ENCODE results near the gene AGRN.

AGRN gene

DNA sequence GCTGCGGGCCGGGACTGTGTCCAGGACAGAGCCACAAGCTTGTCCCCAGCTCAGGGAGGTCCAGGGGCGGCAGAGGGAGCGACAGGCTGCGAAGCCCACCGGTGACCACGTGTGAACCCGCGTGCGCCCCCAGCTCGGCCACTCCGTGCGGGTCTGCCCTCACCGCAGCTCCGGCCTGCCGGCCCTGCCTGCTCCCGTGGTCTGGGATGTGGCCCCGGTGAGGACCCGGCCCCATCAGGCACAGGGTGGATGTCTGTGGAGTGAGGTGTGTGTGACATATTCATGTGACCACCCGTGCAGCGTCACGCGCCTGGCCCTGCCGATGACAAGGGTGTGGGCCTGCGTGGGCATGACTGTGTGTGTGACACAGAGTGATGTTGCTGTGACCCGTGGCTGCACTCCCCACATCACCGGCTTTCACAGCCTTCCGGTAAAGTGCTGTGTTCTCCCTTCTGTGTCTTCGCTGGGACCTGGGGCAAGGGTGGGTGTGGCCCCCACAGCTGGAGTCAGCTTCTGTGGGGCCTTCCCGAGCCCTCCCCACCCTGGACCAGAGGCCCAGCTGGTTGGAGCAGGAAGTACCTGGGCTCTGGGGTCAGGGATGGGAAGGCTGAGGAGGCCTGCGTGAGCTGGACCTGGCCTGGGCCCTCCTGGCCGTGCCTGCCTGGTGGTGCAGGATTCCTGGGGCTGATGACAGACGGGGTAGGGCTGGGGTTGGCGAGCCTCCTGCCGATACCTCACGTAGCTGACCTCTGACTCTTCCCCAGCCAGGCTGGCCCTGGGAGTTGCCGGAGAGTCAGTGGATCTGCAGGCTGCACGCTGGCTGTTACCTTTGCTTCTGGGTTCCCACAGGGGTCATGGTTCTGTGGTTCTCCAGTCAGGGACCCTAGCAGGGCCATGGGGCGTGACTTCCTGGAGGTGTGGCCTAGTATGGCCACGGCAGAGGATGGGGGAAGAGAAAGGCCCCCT is 50.1 kb downstream of the AGRN start:
- no peak for DNase-seq (ENCODE audit: low read depth, low spot score)
- POLR2A ChIA-PET = no interaction called here
- CTCF ChIA-PET = interaction anchor here (1.6 kb wide), 1 partner anchor 86 kb away, joined by 4 read pairs; no protein-coding TSS in a partner anchor
- H3K4me3 ChIP-seq (ENCODE audit: low read depth, low read length) = peak overlapping the region; percentile 85; the same call in 1 of the 2 replicates
- TF ChIP-seq, protein P1, sequence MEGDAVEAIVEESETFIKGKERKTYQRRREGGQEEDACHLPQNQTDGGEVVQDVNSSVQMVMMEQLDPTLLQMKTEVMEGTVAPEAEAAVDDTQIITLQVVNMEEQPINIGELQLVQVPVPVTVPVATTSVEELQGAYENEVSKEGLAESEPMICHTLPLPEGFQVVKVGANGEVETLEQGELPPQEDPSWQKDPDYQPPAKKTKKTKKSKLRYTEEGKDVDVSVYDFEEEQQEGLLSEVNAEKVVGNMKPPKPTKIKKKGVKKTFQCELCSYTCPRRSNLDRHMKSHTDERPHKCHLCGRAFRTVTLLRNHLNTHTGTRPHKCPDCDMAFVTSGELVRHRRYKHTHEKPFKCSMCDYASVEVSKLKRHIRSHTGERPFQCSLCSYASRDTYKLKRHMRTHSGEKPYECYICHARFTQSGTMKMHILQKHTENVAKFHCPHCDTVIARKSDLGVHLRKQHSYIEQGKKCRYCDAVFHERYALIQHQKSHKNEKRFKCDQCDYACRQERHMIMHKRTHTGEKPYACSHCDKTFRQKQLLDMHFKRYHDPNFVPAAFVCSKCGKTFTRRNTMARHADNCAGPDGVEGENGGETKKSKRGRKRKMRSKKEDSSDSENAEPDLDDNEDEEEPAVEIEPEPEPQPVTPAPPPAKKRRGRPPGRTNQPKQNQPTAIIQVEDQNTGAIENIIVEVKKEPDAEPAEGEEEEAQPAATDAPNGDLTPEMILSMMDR (IDR thresholded peaks at IDR 0.05; ENCODE audit: insufficient read depth, low read length, missing control alignments) = no peak

DNA sequence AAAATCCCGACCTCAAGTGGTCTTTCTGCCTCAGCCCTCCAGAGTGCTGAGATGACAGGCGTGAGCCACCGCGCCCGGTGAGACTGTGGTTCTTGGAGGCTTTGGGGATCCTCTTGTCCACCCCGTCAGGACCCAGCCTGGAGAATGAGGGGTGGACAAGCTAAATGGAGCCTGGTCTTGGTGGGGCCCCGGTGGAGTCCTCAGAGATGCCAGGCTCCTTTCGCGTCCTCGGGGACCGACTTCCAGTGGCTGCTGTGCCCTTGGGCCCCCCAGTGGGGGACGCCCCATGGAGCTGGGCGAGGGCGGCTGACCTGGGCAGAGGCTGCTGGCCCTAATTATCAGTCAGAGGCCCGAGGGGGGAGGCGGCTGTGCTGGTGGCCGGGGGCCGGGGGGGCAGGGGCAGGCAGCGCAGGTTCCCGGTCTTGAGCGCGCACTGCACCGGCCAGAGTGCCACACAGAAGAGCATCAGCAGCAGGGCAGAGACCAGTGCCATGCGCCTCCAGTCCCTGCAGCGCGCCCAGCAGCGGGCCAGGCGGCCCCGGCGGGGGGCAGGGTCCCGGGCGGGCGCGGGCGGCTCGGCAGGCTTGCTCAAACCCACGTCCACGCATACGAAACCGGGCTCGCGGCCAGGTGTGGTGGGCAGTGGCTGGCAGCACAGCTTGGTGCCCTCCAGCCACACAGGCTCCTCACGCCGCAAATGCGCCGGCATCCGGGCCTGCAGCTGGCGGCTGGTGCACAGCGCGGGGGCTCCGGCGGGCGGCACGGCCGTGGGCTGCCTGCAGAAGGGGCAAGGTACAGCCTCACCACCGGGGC is 51.8 kb downstream of the AGRN start:
- POLR2A ChIA-PET = no interaction called here
- TF ChIP-seq, protein P1 (IDR thresholded peaks at IDR 0.05; ENCODE audit: insufficient read depth, low read length, missing control alignments) = no peak
- no peak for DNase-seq (ENCODE audit: low read depth, low spot score)
- CTCF ChIA-PET = interaction anchor here (1.1 to 1.6 kb wide), 2 partner anchors 8 to 87 kb away, joined by 3 to 6 read pairs; no protein-coding TSS in a partner anchor
- no peak overlapping the region for H3K4me3 ChIP-seq (ENCODE audit: low read depth, low read length)

- DNase-seq (ENCODE audit: low read depth, low spot score) = no peak
- no peak overlapping the region for H3K4me3 ChIP-seq (ENCODE audit: low read depth, low read length)
- ChIA-PET CTCF (interaction anchor here (0.8 to 1.6 kb wide), 3 partner anchors 8 to 88 kb away, joined by 3 to 6 read pairs (median 3); no protein-coding TSS in a partner anchor), POLR2A (no interaction called here)
- TF ChIP-seq, protein P1 (IDR thresholded peaks at IDR 0.05; ENCODE audit: insufficient read depth, low read length, missing control alignments) = no peak
Observed at GRCh38 chr1:1072299-1072848, 52.5 kb downstream of the AGRN start.

DNA sequence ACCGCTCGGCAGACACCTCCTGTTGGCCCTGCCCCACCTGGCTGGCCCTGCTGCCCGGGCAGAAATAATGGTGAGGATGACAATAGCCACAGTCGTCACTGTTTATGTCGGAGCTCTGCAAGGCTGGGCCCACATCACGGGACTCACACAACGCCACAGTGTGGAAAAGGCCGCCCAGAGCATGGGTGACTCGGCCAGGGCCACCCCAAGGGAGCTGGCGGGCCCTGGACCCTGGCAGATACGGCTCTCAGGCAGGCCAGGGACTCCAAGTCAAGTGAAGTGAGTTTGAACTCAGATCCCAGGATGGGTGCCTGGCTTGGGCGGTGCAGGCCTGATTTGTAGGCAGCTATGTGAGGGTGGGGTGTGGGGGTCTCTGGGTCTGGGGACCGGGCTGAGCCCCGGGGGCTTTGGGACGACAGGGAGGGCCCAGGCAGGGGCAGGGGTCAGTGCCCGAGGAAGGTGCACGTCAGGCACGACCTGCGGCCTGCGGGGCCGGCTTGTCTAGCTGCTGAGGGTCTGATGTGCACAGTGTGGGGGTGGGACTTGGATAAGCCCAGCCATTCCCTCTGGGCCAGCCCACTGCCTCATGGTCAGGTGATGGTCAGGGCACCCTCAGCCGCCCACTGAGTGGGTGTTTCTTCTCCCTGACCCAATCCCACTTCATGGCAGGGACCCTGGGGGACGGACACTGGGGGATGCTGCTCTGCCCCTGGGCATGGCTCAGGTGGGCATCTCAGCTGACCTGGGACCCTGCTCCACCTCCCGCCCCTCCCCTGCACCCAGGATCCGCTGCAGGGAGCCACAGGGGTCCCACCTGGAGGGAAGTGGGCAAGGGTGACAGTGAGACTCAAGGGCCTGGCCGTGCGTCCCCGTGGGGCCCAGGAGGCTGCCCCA is 53.2 kb downstream of the AGRN start:
- TF ChIP-seq, protein P1 (IDR thresholded peaks at IDR 0.05; ENCODE audit: insufficient read depth, low read length, missing control alignments) = no peak
- no peak for DNase-seq (ENCODE audit: low read depth, low spot score)
- ChIA-PET CTCF (interaction anchor here (0.8 to 1.6 kb wide), 2 partner anchors 9 to 14 kb away, joined by 3 to 6 read pairs; no protein-coding TSS in a partner anchor), POLR2A (no interaction called here)
- no peak overlapping the region for H3K4me3 ChIP-seq (ENCODE audit: low read depth, low read length)

- no peak within 1 kb of the TSS for H3K4me3 ChIP-seq (ENCODE audit: low read depth, low read length)
- DNase-seq (ENCODE audit: low read depth, low spot score) = no peak
- TF ChIP-seq, protein P1 (IDR thresholded peaks at IDR 0.05; ENCODE audit: insufficient read depth, low read length, missing control alignments) = no peak
- ChIA-PET POLR2A (no interaction called here), CTCF (interaction anchor here (2.6 kb wide), 1 partner anchor 10 kb away, joined by 12 read pairs; no protein-coding TSS in a partner anchor)
Observed at GRCh38 chr1:1073743-1074587, 54.0 kb downstream of the AGRN start, which contains the start of gene RNF223. TSS of gene RNF223 (minus strand) at chr1:1074306. CDS start at chr1:1072566, 1,740 bp downstream.
